CD4-positive, CD25-positive, alpha-beta regulatory T cell (primary cell): ENCODE measurements around the gene ZBTB40. TPM values are rescaled to one million over a fixed set of nuclear protein-coding genes. Genes with fewer than 3 reads are reported as not detected.

Experiments used
- ATAC-seq, 2 donors: fragments of 150-1000 bp; cut with Tn5 transposase; one replicate each; pipeline ENCODE4 v1.10.0; 2021; ENCODE audit warnings: low read depth in 2 of 2, moderate number of reproducible peaks in 2 of 2, moderate library complexity in 1 of 2
- DNase-seq, 3 donors: peaks; one replicate each; pipeline versions ENCODE4 v3.0.0 to v3.0.0-alpha.2; 2012 to 2022; ENCODE audit warnings: mixed read lengths in 1 of 3
- H3K27ac ChIP-seq: one replicate; pipeline ENCODE4 v1.7.0; 2013; ENCODE audit warnings: mild to moderate bottlenecking, low read length; ENCODE audit not compliant: insufficient read depth, poor library complexity, severe bottlenecking
- H3K27me3 ChIP-seq: one replicate; pipeline ENCODE4 v1.7.0; 2013; ENCODE audit warnings: low read length; ENCODE audit not compliant: control insufficient read depth, insufficient read depth
- H3K36me3 ChIP-seq: one replicate; pipeline ENCODE4 v1.7.0; 2013; ENCODE audit warnings: mild to moderate bottlenecking, low read length, moderate library complexity; ENCODE audit not compliant: control insufficient read depth, insufficient read depth
- H3K4me1 ChIP-seq: 2 replicates; pipeline ENCODE4 v1.7.0; 2013; ENCODE audit warnings: mild to moderate bottlenecking, low read length; ENCODE audit not compliant: insufficient read depth, control insufficient read depth, poor library complexity, severe bottlenecking
- H3K4me3 ChIP-seq: one replicate; pipeline ENCODE4 v1.7.0; 2013; ENCODE audit warnings: low read depth, mild to moderate bottlenecking, low read length, moderate library complexity
- H3K9me3 ChIP-seq, 2 experiments: 1 replicate in 1 of 2; 2 replicates in 1 of 2; pipeline ENCODE4 v1.7.0; 2013; ENCODE audit warnings: low read length in 2 of 2, mild to moderate bottlenecking in 1 of 2, moderate library complexity in 1 of 2; ENCODE audit not compliant: control insufficient read depth in 2 of 2
- H3K27ac Mint-ChIP-seq, 3 donors: one replicate each; pipeline ENCODE4 v1.8.0; 2020 to 2022; ENCODE audit warnings: mild to moderate bottlenecking in 3 of 3, mixed read lengths in 3 of 3, moderate library complexity in 2 of 3
- H3K27me3 Mint-ChIP-seq: one replicate; pipeline ENCODE4 v1.8.0; 2022; ENCODE audit warnings: mild to moderate bottlenecking, mixed read lengths
- H3K36me3 Mint-ChIP-seq: one replicate; pipeline ENCODE4 v1.8.0; 2020; ENCODE audit warnings: mixed read lengths
- H3K4me1 Mint-ChIP-seq, 4 donors: one replicate each; pipeline ENCODE4 v1.8.0; 2020 to 2022; ENCODE audit warnings: mixed read lengths in 4 of 4, mild to moderate bottlenecking in 1 of 4
- H3K4me3 Mint-ChIP-seq, 4 donors: one replicate each; pipeline ENCODE4 v1.8.0; 2020 to 2022; ENCODE audit warnings: mild to moderate bottlenecking in 4 of 4, mixed read lengths in 4 of 4, moderate library complexity in 3 of 4
- H3K9me3 Mint-ChIP-seq, 7 donors: one replicate each; pipeline ENCODE4 v1.8.0; 2020 to 2022; ENCODE audit warnings: mixed read lengths in 7 of 7, mild to moderate bottlenecking in 3 of 7, moderate library complexity in 2 of 7
- polyA plus RNA-seq, 4 donors: library from polyadenylated mRNA; unstranded; fragments of 300-500 nt; fragmentation: Illumina TruSeq; gene quantifications; one replicate each; pipeline ENCODE4 v1.2.3, GENCODE V29; 2021
- total RNA-seq: library from RNA; stranded (reverse); gene quantifications from one replicate; pipeline ENCODE4 v1.2.3, GENCODE V29; 2022

Gene ZBTB40
- total and polyA plus RNA-seq, 5 donors from 2014 or later = 2.9 to 45.4 (median 3.8) TPM

DNA sequence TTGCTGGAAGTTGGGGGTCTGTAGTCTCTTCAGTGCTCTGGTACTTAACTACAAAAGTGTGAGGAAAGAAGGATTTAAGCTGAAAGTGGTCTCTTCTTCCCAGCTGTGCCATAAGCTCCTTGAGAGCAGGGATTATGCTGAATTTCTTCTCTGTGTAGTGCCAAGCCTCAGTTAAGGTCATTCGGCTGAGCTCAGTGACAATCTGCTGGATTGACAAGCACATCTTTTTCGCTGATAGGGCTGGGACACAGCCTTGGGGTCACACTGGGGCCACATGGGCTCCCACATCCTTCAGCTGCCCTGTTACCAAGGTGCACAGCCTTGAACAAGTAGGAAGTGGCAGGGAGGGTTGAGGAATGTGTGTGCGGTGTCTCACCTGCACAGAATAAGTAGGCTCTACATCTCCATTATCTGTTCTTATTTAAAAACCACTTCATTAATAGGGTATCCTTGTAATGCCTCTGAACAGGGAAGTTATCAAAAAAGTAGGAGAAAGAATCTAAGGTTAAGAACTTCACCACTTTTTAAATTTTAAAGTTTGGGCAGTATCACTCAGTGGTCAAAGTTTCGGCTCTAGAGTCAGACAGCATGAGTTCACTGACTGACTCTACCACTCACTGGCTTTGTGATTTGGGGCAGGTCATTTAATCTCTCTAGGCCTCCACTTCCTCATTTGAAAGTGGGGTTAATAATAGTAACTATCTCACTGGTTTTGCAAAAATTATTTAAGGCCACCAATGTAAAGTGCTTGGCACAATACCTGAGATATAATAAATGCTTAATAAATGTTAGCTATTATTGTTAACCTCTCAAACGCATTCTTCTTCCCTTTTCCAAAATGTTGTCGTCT lies 10.3 kb downstream of the ZBTB40 start:
- H3K4me1 Mint-ChIP-seq = peaks cover 32 to 57% (median 43%) of the 10 kb centered on the region in 4 donors
- no peak overlapping the region for H3K4me3 Mint-ChIP-seq
- DNase-seq (no peak), ATAC-seq (no peak)
- Histone ChIP-seq H3K4me3 (no peak overlapping the region), H3K27me3 (no peaks in the 10 kb centered on the region), H3K36me3 (no peaks in the 10 kb centered on the region), H3K4me1 (no peaks in the 10 kb centered on the region), H3K27ac (no peak overlapping the region), H3K9me3 (peaks cover 0 to 7% of the 10 kb centered on the region in 2 experiments)
- H3K36me3 Mint-ChIP-seq = peaks cover 13% of the 10 kb centered on the region
- H3K27me3 Mint-ChIP-seq = no peaks in the 10 kb centered on the region
- no peak overlapping the region for H3K27ac Mint-ChIP-seq
- no peaks in the 10 kb centered on the region for H3K9me3 Mint-ChIP-seq

DNA sequence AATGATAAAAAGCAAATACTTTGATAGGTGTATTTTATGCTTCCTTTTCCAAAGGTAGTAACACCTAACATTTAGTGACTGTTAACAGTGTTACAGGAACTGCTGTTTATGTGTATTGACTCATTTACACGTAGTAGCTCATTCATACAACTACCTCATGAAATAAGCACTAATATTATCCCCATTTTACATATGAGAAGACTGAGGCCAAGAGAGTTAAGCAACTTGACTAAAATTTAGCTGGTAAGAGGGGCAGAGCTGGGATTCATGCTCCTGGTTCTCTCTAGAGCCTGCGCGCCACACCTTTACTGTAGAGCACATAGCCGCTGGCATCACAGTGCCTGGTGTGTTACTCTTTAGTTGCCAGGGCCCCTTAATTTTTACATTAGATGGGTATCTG lies 11.3 kb downstream of the ZBTB40 start:
- Histone ChIP-seq H3K36me3 (no peaks in the 10 kb centered on the region), H3K27ac (no peak overlapping the region), H3K4me1 (no peaks in the 10 kb centered on the region), H3K27me3 (no peaks in the 10 kb centered on the region), H3K4me3 (no peak overlapping the region), H3K9me3 (peaks cover 0 to 7% of the 10 kb centered on the region in 2 experiments)
- ATAC-seq = no peak
- no peak for DNase-seq
- H3K4me3 Mint-ChIP-seq = no peak overlapping the region
- H3K36me3 Mint-ChIP-seq = peaks cover 13% of the 10 kb centered on the region
- H3K4me1 Mint-ChIP-seq = peaks cover 34 to 55% (median 37%) of the 10 kb centered on the region in 4 donors
- peaks cover 0 to 3% (median 0%) of the 10 kb centered on the region in 7 donors for H3K9me3 Mint-ChIP-seq
- no peak overlapping the region for H3K27ac Mint-ChIP-seq
- H3K27me3 Mint-ChIP-seq = no peaks in the 10 kb centered on the region

DNA sequence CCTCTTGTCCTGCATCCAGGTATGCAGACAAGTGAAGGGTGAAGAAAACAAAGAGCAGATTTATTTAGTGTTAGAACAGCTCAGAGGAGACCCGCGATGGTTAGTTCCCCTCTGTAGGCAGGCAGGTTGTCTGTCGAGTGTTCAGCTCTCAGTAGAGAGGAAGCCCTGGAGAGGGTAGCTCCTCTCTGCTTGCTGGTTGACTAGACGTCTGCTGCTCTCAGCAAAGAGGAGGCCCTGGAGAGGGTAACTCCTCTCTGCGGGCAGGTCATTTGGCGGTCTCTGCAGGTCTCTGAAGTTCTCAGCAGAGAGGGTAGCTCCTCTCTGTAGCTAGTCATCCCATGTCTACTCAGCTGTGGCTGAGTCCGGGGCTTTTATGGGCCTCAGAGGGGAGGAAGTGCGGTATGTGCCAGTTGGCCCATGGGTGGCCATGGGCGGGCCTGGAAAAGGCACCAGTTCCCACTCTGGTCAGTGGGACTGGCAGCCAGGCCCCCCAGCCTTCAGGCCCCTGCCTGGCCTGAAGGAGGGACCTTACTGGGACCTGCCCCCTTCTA lies 13.4 kb downstream of the ZBTB40 start:
- Mint-ChIP-seq H3K36me3 (peaks cover 14% of the 10 kb centered on the region), H3K4me3 (no peak overlapping the region), H3K27me3 (no peaks in the 10 kb centered on the region), H3K27ac (no peak overlapping the region), H3K9me3 (peaks cover 0 to 3% (median 0%) of the 10 kb centered on the region in 7 donors), H3K4me1 (peaks cover 29 to 53% (median 37%) of the 10 kb centered on the region in 4 donors)
- Histone ChIP-seq H3K27ac (no peak overlapping the region), H3K36me3 (no peaks in the 10 kb centered on the region), H3K27me3 (no peaks in the 10 kb centered on the region), H3K4me1 (no peaks in the 10 kb centered on the region), H3K4me3 (no peak overlapping the region), H3K9me3 (peaks cover 0 to 7% of the 10 kb centered on the region in 2 experiments)
- ATAC-seq (no peak), DNase-seq (no peak)

DNA sequence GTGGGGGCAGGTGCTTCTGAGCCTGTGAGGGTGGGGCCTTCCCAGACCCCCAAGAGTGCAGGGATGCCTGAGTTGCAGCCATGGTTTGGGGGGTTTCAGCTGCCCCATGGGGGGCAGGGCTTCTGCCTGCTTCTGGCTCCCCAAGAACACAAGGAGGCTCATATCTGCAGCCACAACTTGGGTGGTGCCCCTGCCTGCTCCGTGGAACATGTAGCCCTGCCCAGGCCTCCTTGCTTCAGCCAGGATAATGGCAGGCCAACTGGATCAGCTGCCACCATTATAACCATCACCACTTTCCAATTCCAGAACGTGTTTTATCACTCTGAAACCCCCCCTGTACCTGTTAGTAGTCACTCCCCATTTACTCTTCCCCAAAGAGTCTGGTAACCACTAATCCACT lies 14.0 kb downstream of the ZBTB40 start:
- Histone ChIP-seq H3K9me3 (peaks cover 0 to 7% of the 10 kb centered on the region in 2 experiments), H3K4me3 (no peak overlapping the region), H3K27ac (no peak overlapping the region), H3K4me1 (no peaks in the 10 kb centered on the region), H3K36me3 (no peaks in the 10 kb centered on the region), H3K27me3 (no peaks in the 10 kb centered on the region)
- Mint-ChIP-seq H3K9me3 (peaks cover 0 to 3% (median 0%) of the 10 kb centered on the region in 7 donors), H3K27me3 (no peaks in the 10 kb centered on the region), H3K27ac (no peak overlapping the region), H3K36me3 (peaks cover 18% of the 10 kb centered on the region), H3K4me3 (no peak overlapping the region), H3K4me1 (peaks cover 32 to 54% (median 38%) of the 10 kb centered on the region in 4 donors)
- DNase-seq = no peak
- ATAC-seq = no peak

DNA sequence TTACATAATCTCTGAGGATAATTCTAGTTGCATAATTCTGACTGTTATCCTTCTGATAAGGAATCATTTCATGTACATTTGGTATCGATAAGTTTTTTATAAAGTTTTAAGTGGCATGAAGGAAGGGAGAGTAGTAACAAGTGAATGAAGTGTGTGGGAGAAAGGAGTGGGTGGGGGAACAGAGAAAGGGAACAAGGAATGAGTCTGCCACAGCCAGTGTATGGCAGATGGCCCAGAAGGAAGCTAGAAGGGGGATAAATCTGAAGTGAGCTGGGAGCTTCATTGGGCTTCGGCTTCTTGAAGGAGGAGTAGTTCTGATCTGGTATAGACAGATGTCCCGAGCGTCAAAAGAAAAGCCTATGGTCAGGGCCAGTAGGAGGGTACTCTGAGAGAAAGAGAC lies 18.6 kb downstream of the ZBTB40 start:
- H3K4me1 ChIP-seq = peaks cover 3% of the 10 kb centered on the region
- Mint-ChIP-seq H3K27me3 (no peaks in the 10 kb centered on the region), H3K27ac (no peak overlapping the region), H3K4me1 (peaks cover 23 to 55% (median 33%) of the 10 kb centered on the region in 4 donors), H3K36me3 (peaks cover 15% of the 10 kb centered on the region), H3K9me3 (peaks cover 0 to 3% (median 0%) of the 10 kb centered on the region in 7 donors), H3K4me3 (no peak overlapping the region)
- no peak overlapping the region for H3K4me3 ChIP-seq
- H3K27me3 ChIP-seq = no peaks in the 10 kb centered on the region
- H3K27ac ChIP-seq = no peak overlapping the region
- peaks cover 0 to 2% of the 10 kb centered on the region in 2 experiments for H3K9me3 ChIP-seq
- H3K36me3 ChIP-seq = no peaks in the 10 kb centered on the region
- ATAC-seq (no peak), DNase-seq (no peak)

DNA sequence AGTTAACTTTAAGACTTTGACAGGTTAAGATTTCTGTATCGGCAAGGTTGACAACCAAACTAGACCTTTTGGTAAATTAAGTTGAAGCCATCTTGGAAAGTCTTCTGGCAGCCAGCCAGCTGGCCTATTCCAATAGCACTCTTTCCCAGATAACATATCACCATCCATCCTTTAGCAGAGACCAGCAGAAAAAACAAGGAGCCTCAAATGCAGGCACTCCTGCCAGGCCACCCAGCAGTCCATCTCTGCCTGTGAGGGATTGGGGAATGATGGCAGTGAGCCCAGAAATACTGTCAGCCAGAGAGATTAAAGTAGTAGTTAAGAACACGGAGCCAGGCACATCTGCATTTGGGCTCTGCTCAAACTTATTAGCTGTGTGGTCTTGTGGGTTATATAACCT lies 19.4 kb downstream of the ZBTB40 start:
- H3K27me3 Mint-ChIP-seq = no peaks in the 10 kb centered on the region
- H3K4me1 Mint-ChIP-seq = peaks cover 23 to 55% (median 32%) of the 10 kb centered on the region in 4 donors
- H3K9me3 Mint-ChIP-seq = peaks cover 0 to 3% (median 0%) of the 10 kb centered on the region in 7 donors
- no peak overlapping the region for H3K4me3 Mint-ChIP-seq
- peaks cover 12% of the 10 kb centered on the region for H3K36me3 Mint-ChIP-seq
- ATAC-seq (no peak), DNase-seq (no peak)
- Histone ChIP-seq H3K27me3 (no peaks in the 10 kb centered on the region), H3K4me1 (peaks cover 3% of the 10 kb centered on the region), H3K36me3 (no peaks in the 10 kb centered on the region), H3K27ac (no peak overlapping the region), H3K4me3 (no peak overlapping the region), H3K9me3 (no peaks in the 10 kb centered on the region)
- H3K27ac Mint-ChIP-seq = no peak overlapping the region

DNA sequence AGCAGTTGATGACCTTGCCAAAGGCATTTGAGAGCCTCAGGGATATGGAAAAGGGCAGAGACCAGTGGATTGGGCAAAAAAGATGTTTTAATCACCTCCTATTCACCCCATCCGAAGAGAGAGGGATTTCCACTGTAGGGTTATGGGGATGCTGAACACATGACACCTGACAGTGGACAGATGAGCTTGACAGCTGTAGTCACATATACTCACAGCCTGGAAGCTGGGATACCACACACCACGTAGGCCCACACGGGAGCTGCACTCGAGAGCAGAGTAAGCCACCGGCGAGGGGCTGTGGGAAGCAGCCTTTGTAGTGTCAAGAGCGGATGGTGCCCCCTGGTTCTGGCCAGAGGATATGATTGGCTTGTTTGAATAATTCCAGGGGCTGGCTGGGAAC lies 20.0 kb downstream of the ZBTB40 start:
- Mint-ChIP-seq H3K9me3 (peaks cover 0 to 3% (median 0%) of the 10 kb centered on the region in 7 donors), H3K4me1 (peaks cover 20 to 50% (median 29%) of the 10 kb centered on the region in 4 donors), H3K27ac (no peak overlapping the region), H3K4me3 (no peak overlapping the region), H3K27me3 (no peaks in the 10 kb centered on the region), H3K36me3 (peaks cover 12% of the 10 kb centered on the region)
- ATAC-seq (no peak), DNase-seq (no peak)
- Histone ChIP-seq H3K4me3 (no peak overlapping the region), H3K9me3 (no peaks in the 10 kb centered on the region), H3K36me3 (no peaks in the 10 kb centered on the region), H3K4me1 (peaks cover 3% of the 10 kb centered on the region), H3K27ac (no peak overlapping the region), H3K27me3 (no peaks in the 10 kb centered on the region)
